Endothelial cell of umbilical vein (primary cell): ENCODE results near the gene FOXP4. TPM values are rescaled to one million over a fixed set of nuclear protein-coding genes. Genes with fewer than 3 reads are reported as not detected.

ENCODE experiments used
- BruUV-seq: library from RNA; stranded (reverse); fragments of 400-500 nt; replicated peaks from 2 replicates; lab custom pipeline; 2021; lab: Mats Ljungman, UMichigan
- CTCF ChIA-PET: fragments of 300-600, 350-600 bp; sonication (Branson Sonifier 250); formaldehyde crosslinking; loops from one replicate; lab custom pipeline; 2021; ENCODE audit warnings: antibody characterized with exemption, inconsistent platforms; lab: Charles Lee
- POLR2A ChIA-PET: fragments of 300-600, 350-600 bp; sonication (Branson Sonifier 250); formaldehyde crosslinking; loops from one replicate; lab custom pipeline; 2021; ENCODE audit warnings: antibody characterized with exemption, inconsistent platforms; lab: Charles Lee
- DNase-seq: peaks from one replicate; pipeline ENCODE4 v3.0.0-alpha.2; 2011; ENCODE audit warnings: low read depth, low spot score
- FAIRE-seq: peaks from 2 replicates; lab custom pipeline; 2011; peaks lifted over from hg19 to GRCh38; lab: Jason Lieb, UNC
- H2AFZ ChIP-seq: 2 replicates; pipeline ENCODE4 v1.6.0; 2012; ENCODE audit warnings: low read depth, low read length, control low read depth, inconsistent platforms
- H3K27ac ChIP-seq: 2 replicates; pipeline ENCODE4 v1.5.1; 2011; ENCODE audit warnings: low read depth, mild to moderate bottlenecking, control low read depth, low read length, moderate library complexity; ENCODE audit not compliant: insufficient read depth
- H3K27me3 ChIP-seq, 2 experiments: 2 replicates each; pipeline versions ENCODE4 v1.6.0 to v1.6.1; 2011; ENCODE audit warnings: low read length in 2 of 2, mixed read lengths in 1 of 2; ENCODE audit not compliant: control insufficient read depth in 2 of 2, insufficient read depth in 2 of 2
- H3K36me3 ChIP-seq, 2 experiments: 2 replicates in 1 of 2; 3 replicates in 1 of 2; pipeline ENCODE4 v1.5.1; 2011; ENCODE audit warnings: low read length in 2 of 2, mild to moderate bottlenecking in 1 of 2, moderate library complexity in 1 of 2; ENCODE audit not compliant: control insufficient read depth in 2 of 2, insufficient read depth in 2 of 2; ENCODE audit errors: extremely low read depth in 1 of 2
- H3K4me1 ChIP-seq: 3 replicates; pipeline ENCODE4 v1.5.1; 2011; ENCODE audit warnings: mild to moderate bottlenecking, low read length; ENCODE audit not compliant: control insufficient read depth, insufficient read depth; ENCODE audit errors: extremely low read depth
- H3K4me2 ChIP-seq: 2 replicates; pipeline ENCODE4 v1.6.1; 2011; ENCODE audit warnings: low read length, control low read depth, mixed read lengths; ENCODE audit not compliant: insufficient read depth
- H3K4me3 ChIP-seq, 3 experiments: fragments of 200-600 bp in 1 of 3; sonication (generic), shearing (Covaris generic) in 1 of 3; replicated peaks in 1 of 3; 2 replicates each; pipeline ENCODE4 v1.5.1; 2011 to 2016; ENCODE audit warnings: control low read depth in 3 of 3, low read length in 3 of 3, mild to moderate bottlenecking in 2 of 3, inconsistent platforms in 1 of 3, low read depth in 1 of 3, moderate library complexity in 1 of 3; ENCODE audit not compliant: insufficient read depth in 1 of 3
- H3K79me2 ChIP-seq: 2 replicates; pipeline ENCODE4 v1.6.0; 2012; ENCODE audit warnings: low read length, inconsistent platforms; ENCODE audit not compliant: control insufficient read depth, insufficient read depth
- H3K9ac ChIP-seq: replicated peaks from 2 replicates; pipeline ENCODE3; 2011; ENCODE audit warnings: low read length, control low read depth; ENCODE audit not compliant: insufficient read depth; ENCODE audit errors: extremely low read depth
- H3K9me1 ChIP-seq: replicated peaks from 3 replicates; pipeline ENCODE4 v1.6.0; 2011; ENCODE audit warnings: mild to moderate bottlenecking, low read length; ENCODE audit not compliant: control insufficient read depth, insufficient read depth; ENCODE audit errors: extremely low read depth
- H3K9me3 ChIP-seq: replicated peaks from 2 replicates; pipeline ENCODE4 v1.5.1; 2012; ENCODE audit warnings: low read length, inconsistent platforms; ENCODE audit not compliant: control insufficient read depth, insufficient read depth
- H4K20me1 ChIP-seq: replicated peaks from 2 replicates; pipeline ENCODE3; 2011; ENCODE audit warnings: mild to moderate bottlenecking, low read length; ENCODE audit not compliant: control insufficient read depth, insufficient read depth; ENCODE audit errors: extremely low read depth
- CTCF ChIP-seq, 2 donors: IDR thresholded peaks; 1 replicate in 1 of 2; 2 replicates in 1 of 2; pipeline ENCODE4 v1.5.1; 2011; ENCODE audit warnings: low read length in 2 of 2, mild to moderate bottlenecking in 2 of 2, moderate library complexity in 2 of 2, control low read depth in 1 of 2, inconsistent platforms in 1 of 2, low read depth in 1 of 2; ENCODE audit not compliant: insufficient read depth in 1 of 2; ENCODE audit errors: extremely low read depth in 1 of 2
- EZH2 ChIP-seq: IDR thresholded peaks from 2 replicates; pipeline ENCODE4 v1.6.1; 2012; ENCODE audit warnings: borderline replicate concordance, low read depth, mild to moderate bottlenecking, moderate library complexity, low read length, inconsistent platforms; ENCODE audit not compliant: severe bottlenecking
- FOS ChIP-seq: IDR thresholded peaks from 2 replicates; pipeline ENCODE4 v1.6.1; 2011; ENCODE audit warnings: mild to moderate bottlenecking, low read length, moderate library complexity, borderline replicate concordance; ENCODE audit not compliant: insufficient read depth
- GATA2 ChIP-seq: IDR thresholded peaks from 2 replicates; pipeline ENCODE4 v1.7.0; 2011; ENCODE audit warnings: low read depth, mild to moderate bottlenecking, moderate library complexity, mixed read lengths, low read length; ENCODE audit not compliant: insufficient read length, insufficient read depth
- JUN ChIP-seq: IDR thresholded peaks from 2 replicates; pipeline ENCODE4 v1.6.1; 2011; ENCODE audit warnings: borderline replicate concordance, low read depth; ENCODE audit not compliant: insufficient read length, insufficient read depth
- MAX ChIP-seq: IDR thresholded peaks from 2 replicates; pipeline ENCODE4 v1.6.1; 2011; ENCODE audit not compliant: insufficient read depth, insufficient read length
- MYC ChIP-seq: IDR thresholded peaks from one replicate; pipeline ENCODE4 v1.6.1; 2011; ENCODE audit warnings: mild to moderate bottlenecking, low read depth, low read length
- POLR2A ChIP-seq: IDR thresholded peaks from 2 replicates; pipeline ENCODE4 v1.6.1; 2012; ENCODE audit warnings: low read depth, mild to moderate bottlenecking, control low read depth, low read length
- POLR2AphosphoS5 ChIP-seq: IDR thresholded peaks from 2 replicates; pipeline ENCODE4 v1.6.1; 2012; ENCODE audit warnings: low read depth, mild to moderate bottlenecking, control low read depth, low read length, moderate library complexity; ENCODE audit not compliant: insufficient read depth
- dilution Hi-C: fragments of 300-500 bp; cut with MboI; formaldehyde crosslinking; loops from one replicate; pipeline ENCODE4 v1.15.0; 2019; ENCODE audit warnings: low sequenced_read_pairs; ENCODE audit not compliant: extremely low pct_ligation_motif_present
- intact Hi-C: fragments of 100-400 bp; cut with micrococcal nuclease; formaldehyde crosslinking; loops from one replicate; pipeline ENCODE4 v1.10.0; 2022
- polyA plus RNA-seq, 4 experiments: library from polyadenylated mRNA; depleted of rRNA in 3 of 4; stranded (reverse) in 3 of 4; unstranded in 1 of 4; fragments of >200 nt; gene quantifications; 2 replicates each; pipeline versions ENCODE4 v1.2.1 to v1.2.3, GENCODE V29; 2011 to 2012; ENCODE audit warnings: missing spikeins in 1 of 4
- total RNA-seq: library from RNA; stranded (reverse); gene quantifications from 2 replicates; pipeline ENCODE4 v1.2.3, GENCODE V29; 2021

FOXP4 gene
- total and polyA plus RNA-seq, 2 donors (not counting 3 experiments of a cell fraction or from before 2014, with no cell fraction given): 5.6 to 23.9 TPM

- H3K4me1 ChIP-seq: peaks cover 13% of the 10 kb centered on the region
- no TSS peak for BruUV-seq
- TF ChIP-seq CTCF (IDR thresholded peaks at IDR 0.05; ENCODE audit: extremely low read depth in 1 of 2, insufficient read depth in 1 of 2, low read depth in 1 of 2, low read length in 2 of 2) (no peak), JUN (no peak), POLR2A (no peak), EZH2 (no peak), GATA2 (no peak), MAX (no peak), MYC (no peak), POLR2AphosphoS5 (no peak), FOS (no peak)
- FAIRE-seq (no peak), DNase-seq (no peak)
- H3K9me1 ChIP-seq: no peaks in the 10 kb centered on the region
- H3K27ac ChIP-seq: no peak overlapping the region
- no peak overlapping the region for H3K4me3 ChIP-seq
- no peaks in the 10 kb centered on the region for H3K9me3 ChIP-seq
- no peaks in the 10 kb centered on the region for H3K79me2 ChIP-seq
- no peak overlapping the region for H3K9ac ChIP-seq
- ChIA-PET POLR2A (interaction anchor here (0.9 kb wide), 1 partner anchor 30 kb away, joined by 3 read pairs; no protein-coding TSS in a partner anchor), CTCF (interaction anchor here (0.8 kb wide), 1 partner anchor 25 kb away, joined by 5 read pairs; no protein-coding TSS in a partner anchor)
- H4K20me1 ChIP-seq: no peaks in the 10 kb centered on the region
- no peak overlapping the region for H3K4me2 ChIP-seq
- dilution Hi-C loops: no loop called here
- H3K36me3 ChIP-seq: no peaks in the 10 kb centered on the region
- no peaks in the 10 kb centered on the region for H3K27me3 ChIP-seq
- H2AFZ ChIP-seq: no peak overlapping the region
- intact Hi-C loops: no loop called here
Observed at GRCh38 chr6:41529970-41530369, 16.2 kb upstream of the FOXP4 start.
